GM10248 (cell line): Measurements from ENCODE around the gene SCN1B.
A peak's percentile ranks its signal among the peaks of the same experiment; 100 is the strongest.
"Not testable (repeated sequence)": the region's sequence is repeated elsewhere in the genome, so short reads cannot be mapped to it uniquely, and the experiment has no call there.

ENCODE experiments used
- CTCF ChIA-PET: fragments of 300-600 bp; sonication (Branson Sonifier 250); formaldehyde crosslinking; extraction: SDS; loops from one replicate; lab custom pipeline; 2021; ENCODE audit warnings: antibody characterized with exemption; lab: Yijun Ruan, JAX
- POLR2A ChIA-PET: fragments of 350-650 bp; sonication (Branson Sonifier 250); formaldehyde crosslinking; extraction: SDS; loops from one replicate; lab custom pipeline; 2020; ENCODE audit warnings: antibody characterized with exemption; lab: Yijun Ruan, JAX
- DNase-seq: peaks from one replicate; pipeline ENCODE4 v3.0.0; 2012; ENCODE audit errors: extremely low spot score
- TF ChIP-seq, protein P1 (sequence below): IDR thresholded peaks from 2 replicates; pipeline ENCODE4 v1.5.1; 2012; ENCODE audit warnings: mild to moderate bottlenecking, low read depth; ENCODE audit errors: extremely low read depth, missing control alignments, control extremely low read depth

The SCN1B gene

DNA sequence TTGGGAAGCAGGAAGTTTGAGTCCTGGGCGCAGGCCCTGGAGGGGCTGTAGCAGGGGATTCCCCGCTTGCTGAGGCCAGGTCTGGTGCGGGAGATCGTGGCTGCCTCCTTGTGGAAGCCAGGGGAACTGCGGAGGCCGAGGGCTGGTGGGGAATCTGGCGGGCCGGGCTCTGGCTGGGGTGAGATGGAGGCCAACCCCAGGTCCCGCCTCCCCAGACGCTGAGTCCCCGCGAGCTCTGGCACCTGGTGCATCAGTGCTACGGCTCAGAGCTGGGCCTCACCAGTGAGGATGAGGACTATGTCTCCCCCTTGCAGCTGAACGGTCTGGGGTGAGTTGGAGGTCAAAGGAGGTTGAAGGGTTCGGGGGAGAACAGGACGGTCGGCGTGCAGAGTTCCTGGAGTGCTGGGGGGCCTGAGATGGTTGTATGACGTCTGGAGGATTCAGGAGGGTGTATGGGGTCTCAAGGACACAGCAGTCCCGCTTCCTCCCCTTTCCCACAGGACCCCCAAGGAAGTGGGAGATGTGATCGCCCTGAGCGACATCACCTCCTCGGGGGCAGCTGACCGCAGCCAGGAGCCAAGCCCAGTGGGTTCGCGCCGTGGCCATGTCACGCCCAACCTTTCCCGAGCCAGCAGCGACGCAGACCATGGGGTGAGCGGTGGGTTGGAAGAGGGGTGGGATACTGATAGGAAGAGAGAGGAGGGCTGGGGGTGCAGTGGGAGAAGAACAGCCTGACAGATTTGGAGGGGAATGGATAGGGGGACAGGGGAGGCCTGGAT, 17.0 kb upstream of the SCN1B start:
- peak; percentile 88 for DNase-seq
- POLR2A ChIA-PET: no interaction called here
- CTCF ChIA-PET: interaction anchor here (0.7 to 10.2 kb wide), 14 partner anchors 9 to 374 kb away, joined by 3 to 120 read pairs (median 4); partner anchors contain the start of gene ZNF792
- TF ChIP-seq, protein P1, sequence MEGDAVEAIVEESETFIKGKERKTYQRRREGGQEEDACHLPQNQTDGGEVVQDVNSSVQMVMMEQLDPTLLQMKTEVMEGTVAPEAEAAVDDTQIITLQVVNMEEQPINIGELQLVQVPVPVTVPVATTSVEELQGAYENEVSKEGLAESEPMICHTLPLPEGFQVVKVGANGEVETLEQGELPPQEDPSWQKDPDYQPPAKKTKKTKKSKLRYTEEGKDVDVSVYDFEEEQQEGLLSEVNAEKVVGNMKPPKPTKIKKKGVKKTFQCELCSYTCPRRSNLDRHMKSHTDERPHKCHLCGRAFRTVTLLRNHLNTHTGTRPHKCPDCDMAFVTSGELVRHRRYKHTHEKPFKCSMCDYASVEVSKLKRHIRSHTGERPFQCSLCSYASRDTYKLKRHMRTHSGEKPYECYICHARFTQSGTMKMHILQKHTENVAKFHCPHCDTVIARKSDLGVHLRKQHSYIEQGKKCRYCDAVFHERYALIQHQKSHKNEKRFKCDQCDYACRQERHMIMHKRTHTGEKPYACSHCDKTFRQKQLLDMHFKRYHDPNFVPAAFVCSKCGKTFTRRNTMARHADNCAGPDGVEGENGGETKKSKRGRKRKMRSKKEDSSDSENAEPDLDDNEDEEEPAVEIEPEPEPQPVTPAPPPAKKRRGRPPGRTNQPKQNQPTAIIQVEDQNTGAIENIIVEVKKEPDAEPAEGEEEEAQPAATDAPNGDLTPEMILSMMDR: peak; percentile 94

DNA sequence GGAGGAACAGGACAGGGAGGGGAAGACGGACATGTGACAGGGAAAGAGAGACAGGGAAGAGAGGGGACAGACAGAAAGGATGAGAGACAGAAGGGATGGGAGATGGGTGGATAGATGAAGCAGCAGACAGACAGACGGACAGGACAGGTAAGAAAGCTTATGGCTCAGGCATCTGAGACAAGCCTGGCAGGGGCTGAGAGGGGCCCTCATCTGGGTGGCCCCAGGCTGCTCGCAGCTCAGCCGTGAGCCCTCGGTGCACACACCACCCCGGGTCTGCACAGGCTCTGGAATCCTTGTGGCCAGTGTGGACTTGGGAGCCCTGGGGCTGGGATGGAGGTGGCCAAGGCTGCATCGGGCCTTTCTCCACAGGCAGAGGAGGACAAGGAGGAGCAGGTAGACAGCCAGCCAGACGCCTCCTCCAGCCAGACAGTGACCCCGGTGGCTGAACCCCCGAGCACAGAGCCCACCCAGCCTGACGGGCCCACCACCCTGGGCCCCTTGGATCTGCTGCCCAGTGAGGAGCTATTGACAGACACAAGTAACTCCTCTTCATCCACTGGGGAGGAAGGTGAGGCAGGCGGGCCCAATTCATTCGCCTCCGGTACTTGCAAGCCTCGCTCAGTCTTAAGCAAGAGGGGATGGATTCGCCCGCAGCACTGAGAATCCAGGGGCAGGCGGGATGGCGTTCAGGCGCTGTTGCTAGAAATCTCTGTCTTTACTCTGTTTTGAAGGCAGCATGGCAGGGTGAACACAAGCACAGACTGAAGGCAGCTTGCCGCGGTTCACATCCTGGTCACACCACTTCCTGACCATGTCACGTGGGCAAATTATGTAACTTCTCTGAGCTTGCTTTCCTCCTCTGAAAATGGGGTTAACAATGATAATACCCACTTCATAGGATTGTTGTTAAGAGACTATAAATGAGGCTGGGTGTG, 16.2 kb upstream of the SCN1B start:
- no peak for DNase-seq
- ChIA-PET CTCF (interaction anchor here (0.7 to 10.2 kb wide), 9 partner anchors 13 to 374 kb away, joined by 3 to 120 read pairs (median 5); partner anchors contain the start of gene ZNF792), POLR2A (no interaction called here)
- TF ChIP-seq, protein P1: no peak

DNA sequence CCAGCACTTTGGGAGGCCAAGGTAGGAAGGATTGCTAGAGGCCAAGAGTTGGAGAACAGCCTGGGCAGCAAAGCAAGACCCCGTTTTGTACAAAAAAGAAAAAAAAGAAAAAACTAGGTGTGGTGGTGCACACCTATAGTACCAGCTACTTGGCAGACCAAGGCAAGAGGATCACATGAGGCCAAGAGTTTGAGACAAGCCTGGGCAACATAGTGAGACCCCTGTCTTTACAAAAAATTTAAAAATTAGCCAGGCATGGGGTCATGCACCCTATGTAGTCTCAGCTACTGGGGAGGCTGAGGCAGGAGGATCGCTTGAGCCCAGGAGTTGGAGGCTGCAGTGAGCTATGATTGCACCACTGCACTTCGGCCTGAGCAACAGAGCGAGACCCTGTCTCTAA, 15.5 kb upstream of the SCN1B start:
- POLR2A ChIA-PET, DNase-seq: not testable (repeated sequence)
- CTCF ChIA-PET: interaction anchor here (1.3 to 10.2 kb wide), 5 partner anchors 12 to 51 kb away, joined by 5 to 120 read pairs (median 9); partner anchors contain the start of gene ZNF792

DNA sequence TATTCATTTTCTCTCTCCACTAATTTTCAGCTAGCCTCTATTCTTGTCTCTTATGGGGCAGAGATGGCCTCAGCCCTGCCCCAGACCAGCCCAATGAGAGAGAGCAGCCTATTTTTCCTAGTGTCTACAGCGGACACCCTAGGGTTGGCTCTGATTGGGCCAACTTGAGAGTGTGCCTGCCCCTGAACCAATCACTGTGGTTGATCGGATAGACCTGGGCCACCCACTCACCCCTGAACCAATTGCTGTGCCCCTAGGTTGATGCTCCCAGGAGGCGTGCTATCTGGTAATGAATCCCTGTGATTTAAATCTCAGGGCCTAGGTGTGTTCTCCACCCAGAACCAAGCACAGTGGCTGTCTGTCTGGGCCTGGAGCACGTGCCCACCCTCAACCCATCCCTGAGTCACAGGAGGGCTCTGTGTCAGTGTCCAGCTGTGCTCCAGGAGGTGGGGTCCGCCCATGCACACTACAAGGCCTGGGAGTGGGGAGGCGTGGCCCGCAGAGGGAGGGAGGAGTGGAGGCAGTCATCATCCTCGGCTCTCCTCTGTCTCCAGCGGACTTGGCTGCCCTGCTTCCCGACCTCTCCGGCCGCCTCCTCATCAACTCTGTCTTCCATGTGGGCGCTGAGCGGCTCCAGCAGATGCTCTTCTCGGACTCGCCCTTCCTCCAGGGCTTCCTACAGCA, 14.9 kb upstream of the SCN1B start:
- TF ChIP-seq, protein P1: no peak
- no peak for DNase-seq
- POLR2A ChIA-PET: no interaction called here
- CTCF ChIA-PET: interaction anchor here (1.3 to 10.2 kb wide), 3 partner anchors 29 to 48 kb away, joined by 5 to 120 read pairs (median 21); no protein-coding TSS in a partner anchor

DNA sequence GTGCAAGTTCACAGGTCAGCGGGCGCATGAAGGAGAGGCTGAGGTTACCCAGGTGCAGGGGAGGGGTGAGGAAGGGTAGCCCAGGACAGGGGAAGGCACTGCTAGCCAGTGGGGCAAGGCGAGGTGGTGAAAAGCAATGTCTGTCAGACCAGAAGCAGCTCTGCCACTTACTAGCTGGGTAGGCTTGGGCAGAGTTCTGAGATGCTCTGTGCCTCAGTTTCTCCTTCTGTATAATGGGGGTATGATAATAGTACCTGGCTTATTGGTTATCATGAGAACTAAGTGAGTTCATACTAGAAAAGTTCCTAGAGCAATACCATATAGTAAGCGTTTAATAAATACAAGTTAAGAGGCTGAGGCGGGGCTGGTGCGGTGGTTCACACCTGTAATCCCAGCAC, 14.3 kb upstream of the SCN1B start:
- no peak for DNase-seq
- TF ChIP-seq, protein P1: no peak
- CTCF ChIA-PET: no interaction called here
- POLR2A ChIA-PET: interaction anchor here (0.6 to 0.7 kb wide), 2 partner anchors 21 to 27 kb away, joined by 3 to 4 read pairs; no protein-coding TSS in a partner anchor

GRCh38 chr19:35017507-35017906, 12.8 kb upstream of the SCN1B start:
- no peak for DNase-seq
- POLR2A ChIA-PET: no interaction called here
- CTCF ChIA-PET: no interaction called here
- TF ChIP-seq, protein P1: no peak
